Endothelial cell of umbilical vein (primary cell): Measurements from ENCODE around the gene GNAT1. TPM values are rescaled to one million over a fixed set of nuclear protein-coding genes. Genes with fewer than 3 reads are reported as not detected.
A peak's percentile ranks its signal among the peaks of the same experiment; 100 is the strongest.

ENCODE experiments used
- BruUV-seq: library from RNA; stranded (reverse); fragments of 400-500 nt; replicated peaks from 2 replicates; lab custom pipeline; 2021; lab: Mats Ljungman, UMichigan
- CTCF ChIA-PET: fragments of 300-600, 350-600 bp; sonication (Branson Sonifier 250); formaldehyde crosslinking; loops from one replicate; lab custom pipeline; 2021; ENCODE audit warnings: antibody characterized with exemption, inconsistent platforms; lab: Charles Lee
- POLR2A ChIA-PET: fragments of 300-600, 350-600 bp; sonication (Branson Sonifier 250); formaldehyde crosslinking; loops from one replicate; lab custom pipeline; 2021; ENCODE audit warnings: antibody characterized with exemption, inconsistent platforms; lab: Charles Lee
- DNase-seq: peaks from one replicate; pipeline ENCODE4 v3.0.0-alpha.2; 2011; ENCODE audit warnings: low read depth, low spot score
- FAIRE-seq: peaks from 2 replicates; lab custom pipeline; 2011; peaks lifted over from hg19 to GRCh38; lab: Jason Lieb, UNC
- H2AFZ ChIP-seq: 2 replicates; pipeline ENCODE4 v1.6.0; 2012; ENCODE audit warnings: low read depth, low read length, control low read depth, inconsistent platforms
- H3K27ac ChIP-seq: 2 replicates; pipeline ENCODE4 v1.5.1; 2011; ENCODE audit warnings: low read depth, mild to moderate bottlenecking, control low read depth, low read length, moderate library complexity; ENCODE audit not compliant: insufficient read depth
- H3K27me3 ChIP-seq, 2 experiments: 2 replicates each; pipeline versions ENCODE4 v1.6.0 to v1.6.1; 2011; ENCODE audit warnings: low read length in 2 of 2, mixed read lengths in 1 of 2; ENCODE audit not compliant: control insufficient read depth in 2 of 2, insufficient read depth in 2 of 2
- H3K36me3 ChIP-seq, 2 experiments: 2 replicates in 1 of 2; 3 replicates in 1 of 2; pipeline ENCODE4 v1.5.1; 2011; ENCODE audit warnings: low read length in 2 of 2, mild to moderate bottlenecking in 1 of 2, moderate library complexity in 1 of 2; ENCODE audit not compliant: control insufficient read depth in 2 of 2, insufficient read depth in 2 of 2; ENCODE audit errors: extremely low read depth in 1 of 2
- H3K4me1 ChIP-seq: 3 replicates; pipeline ENCODE4 v1.5.1; 2011; ENCODE audit warnings: mild to moderate bottlenecking, low read length; ENCODE audit not compliant: control insufficient read depth, insufficient read depth; ENCODE audit errors: extremely low read depth
- H3K4me2 ChIP-seq: 2 replicates; pipeline ENCODE4 v1.6.1; 2011; ENCODE audit warnings: low read length, control low read depth, mixed read lengths; ENCODE audit not compliant: insufficient read depth
- H3K4me3 ChIP-seq, 3 experiments: fragments of 200-600 bp in 1 of 3; sonication (generic), shearing (Covaris generic) in 1 of 3; replicated peaks in 1 of 3; 2 replicates each; pipeline ENCODE4 v1.5.1; 2011 to 2016; ENCODE audit warnings: control low read depth in 3 of 3, low read length in 3 of 3, mild to moderate bottlenecking in 2 of 3, inconsistent platforms in 1 of 3, low read depth in 1 of 3, moderate library complexity in 1 of 3; ENCODE audit not compliant: insufficient read depth in 1 of 3
- H3K79me2 ChIP-seq: 2 replicates; pipeline ENCODE4 v1.6.0; 2012; ENCODE audit warnings: low read length, inconsistent platforms; ENCODE audit not compliant: control insufficient read depth, insufficient read depth
- H3K9ac ChIP-seq: replicated peaks from 2 replicates; pipeline ENCODE3; 2011; ENCODE audit warnings: low read length, control low read depth; ENCODE audit not compliant: insufficient read depth; ENCODE audit errors: extremely low read depth
- H3K9me1 ChIP-seq: replicated peaks from 3 replicates; pipeline ENCODE4 v1.6.0; 2011; ENCODE audit warnings: mild to moderate bottlenecking, low read length; ENCODE audit not compliant: control insufficient read depth, insufficient read depth; ENCODE audit errors: extremely low read depth
- H3K9me3 ChIP-seq: replicated peaks from 2 replicates; pipeline ENCODE4 v1.5.1; 2012; ENCODE audit warnings: low read length, inconsistent platforms; ENCODE audit not compliant: control insufficient read depth, insufficient read depth
- H4K20me1 ChIP-seq: replicated peaks from 2 replicates; pipeline ENCODE3; 2011; ENCODE audit warnings: mild to moderate bottlenecking, low read length; ENCODE audit not compliant: control insufficient read depth, insufficient read depth; ENCODE audit errors: extremely low read depth
- FOS ChIP-seq: IDR thresholded peaks from 2 replicates; pipeline ENCODE4 v1.6.1; 2011; ENCODE audit warnings: mild to moderate bottlenecking, low read length, moderate library complexity, borderline replicate concordance; ENCODE audit not compliant: insufficient read depth
- JUN ChIP-seq: IDR thresholded peaks from 2 replicates; pipeline ENCODE4 v1.6.1; 2011; ENCODE audit warnings: borderline replicate concordance, low read depth; ENCODE audit not compliant: insufficient read length, insufficient read depth
- POLR2A ChIP-seq: IDR thresholded peaks from 2 replicates; pipeline ENCODE4 v1.6.1; 2012; ENCODE audit warnings: low read depth, mild to moderate bottlenecking, control low read depth, low read length
- dilution Hi-C: fragments of 300-500 bp; cut with MboI; formaldehyde crosslinking; loops from one replicate; pipeline ENCODE4 v1.15.0; 2019; ENCODE audit warnings: low sequenced_read_pairs; ENCODE audit not compliant: extremely low pct_ligation_motif_present
- intact Hi-C: fragments of 100-400 bp; cut with micrococcal nuclease; formaldehyde crosslinking; loops from one replicate; pipeline ENCODE4 v1.10.0; 2022
- polyA plus RNA-seq, 4 experiments: library from polyadenylated mRNA; depleted of rRNA in 3 of 4; stranded (reverse) in 3 of 4; unstranded in 1 of 4; fragments of >200 nt; gene quantifications; 2 replicates each; pipeline versions ENCODE4 v1.2.1 to v1.2.3, GENCODE V29; 2011 to 2012; ENCODE audit warnings: missing spikeins in 1 of 4
- total RNA-seq: library from RNA; stranded (reverse); gene quantifications from 2 replicates; pipeline ENCODE4 v1.2.3, GENCODE V29; 2021
- TF ChIP-seq, protein P1 (sequence below): IDR thresholded peaks from 2 replicates; pipeline ENCODE4 v1.6.1; 2011; ENCODE audit not compliant: insufficient read depth, insufficient read length

GNAT1 gene
- total and polyA plus RNA-seq, 2 donors (not counting 3 experiments of a cell fraction or from before 2014, with no cell fraction given): 0.77 TPM; not detected in 1

DNA sequence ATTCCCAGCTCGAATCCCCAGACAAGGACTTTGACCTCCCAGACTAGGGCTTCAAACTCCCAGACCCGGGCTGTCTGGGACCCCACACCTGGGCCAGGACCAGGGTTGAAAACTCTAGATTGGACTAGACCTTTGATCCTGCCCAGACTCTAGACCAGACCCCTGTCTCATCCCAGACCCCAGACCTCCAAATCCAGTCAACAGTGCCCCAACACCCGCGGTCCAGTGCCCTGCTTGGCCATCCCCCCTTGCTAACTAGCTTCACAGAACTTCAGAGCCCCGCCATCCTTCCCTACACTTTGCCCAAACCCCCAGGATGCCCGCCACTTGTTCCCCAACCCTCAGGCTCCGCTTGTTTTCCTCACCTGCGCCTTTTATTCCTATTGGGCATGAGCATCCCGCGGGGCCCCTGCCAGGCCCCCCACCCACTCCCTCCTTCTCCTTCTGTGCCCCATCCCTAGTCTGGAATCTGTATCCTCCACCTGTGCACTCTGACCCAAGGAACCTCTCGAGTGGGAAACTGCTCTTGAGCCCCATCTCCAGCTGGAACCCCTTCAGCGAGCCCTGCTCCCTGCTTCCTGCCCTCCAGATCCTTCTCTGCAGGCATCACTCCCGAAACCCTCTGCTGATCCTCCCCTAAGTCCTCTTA is 45.2 kb downstream of the GNAT1 start:
- dilution Hi-C loops (no loop called here), intact Hi-C loops (loop anchor here (5.0 kb wide), 1 partner anchor 79 kb away; the partner anchor contains the start of gene SEMA3F)

DNA sequence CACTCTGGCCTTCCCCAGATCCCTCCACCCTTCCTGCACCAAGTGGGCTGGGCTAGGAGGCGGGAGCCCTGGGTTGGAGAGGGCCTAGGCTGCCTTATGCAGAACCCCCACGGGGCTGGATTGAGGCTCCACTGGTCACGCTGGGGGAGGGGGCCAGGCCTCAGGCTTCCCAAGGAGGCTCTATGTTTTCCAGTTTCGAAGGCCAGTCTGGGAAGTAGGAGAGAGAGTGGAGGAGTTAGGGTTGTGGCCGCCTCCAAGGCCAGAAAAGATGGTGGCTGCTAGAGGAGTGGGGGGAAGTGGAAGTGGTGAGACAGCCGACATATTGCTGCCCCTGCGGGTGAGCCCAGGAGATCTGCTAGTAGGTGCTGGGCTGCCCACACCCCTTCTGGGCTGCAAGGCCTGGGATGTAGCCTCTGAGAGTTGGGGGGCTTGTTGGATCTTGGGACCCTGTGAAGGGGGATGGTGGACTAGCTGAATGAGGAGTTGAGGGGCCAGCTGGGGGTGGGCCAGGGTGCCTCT is 45.8 kb downstream of the GNAT1 start:
- peaks cover 2 to 10% of the 10 kb centered on the region in 2 experiments for H3K36me3 ChIP-seq
- no peaks in the 10 kb centered on the region for H4K20me1 ChIP-seq
- peaks cover 39% of the 10 kb centered on the region for H3K4me1 ChIP-seq
- H3K9ac ChIP-seq: peak overlapping the region; percentile 91
- H3K9me3 ChIP-seq: no peaks in the 10 kb centered on the region
- ChIA-PET CTCF (interaction anchor here (0.6 to 2.4 kb wide), 2 partner anchors 10 to 69 kb away, joined by 4 to 17 read pairs; no protein-coding TSS in a partner anchor), POLR2A (interaction anchor here (1.8 kb wide), 1 partner anchor 10 kb away, joined by 14 read pairs; no protein-coding TSS in a partner anchor)
- no peaks in the 10 kb centered on the region for H3K27me3 ChIP-seq
- H3K79me2 ChIP-seq: peaks cover 62% of the 10 kb centered on the region
- BruUV-seq: no TSS peak
- peak overlapping the region; percentile 80 to 88 (median 81) for H3K4me3 ChIP-seq
- intact Hi-C loops (loop anchor here (5.0 kb wide), 1 partner anchor 80 kb away; the partner anchor contains the start of gene SEMA3F), dilution Hi-C loops (no loop called here)
- H3K9me1 ChIP-seq: no peaks in the 10 kb centered on the region
- peak overlapping the region; percentile 60 for H3K27ac ChIP-seq
- TF ChIP-seq JUN (no peak), FOS (no peak)
- TF ChIP-seq, protein P1, sequence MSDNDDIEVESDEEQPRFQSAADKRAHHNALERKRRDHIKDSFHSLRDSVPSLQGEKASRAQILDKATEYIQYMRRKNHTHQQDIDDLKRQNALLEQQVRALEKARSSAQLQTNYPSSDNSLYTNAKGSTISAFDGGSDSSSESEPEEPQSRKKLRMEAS: no peak
- peak; percentile 32 for DNase-seq
- peak; percentile 90 for FAIRE-seq
- peak overlapping the region; percentile 93 for H3K4me2 ChIP-seq
- H2AFZ ChIP-seq: no peak overlapping the region

More for the DNA sequence above, 45.2 kb downstream of the GNAT1 start:
- Histone ChIP-seq H3K9me1 (no peaks in the 10 kb centered on the region), H3K4me3 (peak overlapping the region; percentile 80 to 88 (median 81)), H3K4me1 (peaks cover 34% of the 10 kb centered on the region), H3K27ac (peak overlapping the region; percentile 60), H3K27me3 (no peaks in the 10 kb centered on the region), H3K9ac (peak overlapping the region; percentile 91), H3K4me2 (peak overlapping the region; percentile 93), H3K9me3 (no peaks in the 10 kb centered on the region), H4K20me1 (no peaks in the 10 kb centered on the region), H3K79me2 (peaks cover 56% of the 10 kb centered on the region), H3K36me3 (peaks cover 2 to 7% of the 10 kb centered on the region in 2 experiments), H2AFZ (no peak overlapping the region)
- FAIRE-seq (no peak), DNase-seq (no peak)
- TF ChIP-seq, protein P1: no peak
- peak; percentile 48 for TF ChIP-seq POLR2A
- TSS peak; percentile 59 for BruUV-seq
- CTCF ChIA-PET: interaction anchor here (1.5 to 2.4 kb wide), 4 partner anchors 10 to 24 kb away, joined by 12 to 37 read pairs (median 24); no protein-coding TSS in a partner anchor
- POLR2A ChIA-PET: interaction anchor here (1.8 kb wide), 1 partner anchor 11 kb away, joined by 14 read pairs; no protein-coding TSS in a partner anchor
